GM12874 (cell line): ENCODE data around the gene PACRG.

Experiments used
- CTCF ChIP-seq: IDR thresholded peaks from 2 replicates; pipeline ENCODE4 v1.5.1; 2011; ENCODE audit warnings: low read depth, mild to moderate bottlenecking, control low read depth, low read length, moderate library complexity; ENCODE audit not compliant: insufficient read depth

The PACRG gene

DNA sequence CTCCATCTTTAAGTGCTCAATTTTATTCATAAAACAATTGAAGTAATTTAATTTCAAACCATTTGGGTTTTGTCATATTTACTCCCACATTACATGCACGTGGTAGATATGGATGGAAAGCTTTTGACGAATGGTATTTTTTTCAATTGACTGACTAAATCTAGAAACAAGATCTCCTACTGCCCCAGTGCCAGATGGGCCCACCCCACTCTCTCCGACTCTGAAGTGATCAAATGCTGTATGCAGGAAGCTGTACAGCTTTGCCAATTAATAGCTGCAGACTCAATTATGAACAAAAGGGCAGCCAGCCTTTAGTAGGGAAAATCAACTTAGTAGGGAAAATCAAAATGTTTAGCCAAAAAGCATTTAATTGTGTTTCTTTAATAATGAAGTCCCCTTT, 46.2 kb downstream of the PACRG start:
- no peak for TF ChIP-seq CTCF

GRCh38 chr6:162777091-162777490, 49.3 kb downstream of the PACRG start:
- no peak for TF ChIP-seq CTCF

DNA sequence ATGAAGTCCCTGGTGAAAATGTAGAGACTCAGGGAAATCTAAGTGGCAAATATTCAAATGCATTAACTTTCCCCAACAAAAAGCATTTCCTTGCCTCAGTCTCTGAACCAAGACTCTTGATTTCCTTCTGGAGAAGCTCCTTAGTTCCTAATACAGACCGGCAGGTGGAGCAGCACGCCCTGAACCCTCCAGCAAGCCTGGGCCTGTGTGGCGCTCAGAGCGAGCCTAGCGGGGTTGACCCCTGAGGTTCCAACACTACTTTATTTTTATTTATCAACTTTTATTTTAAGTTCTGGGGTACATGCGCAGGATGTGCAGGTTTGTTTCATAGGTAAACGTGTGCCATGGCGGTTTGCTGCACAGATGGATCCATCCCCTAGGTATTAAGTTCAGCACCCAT, 50.8 kb downstream of the PACRG start:
- no peak for TF ChIP-seq CTCF

DNA sequence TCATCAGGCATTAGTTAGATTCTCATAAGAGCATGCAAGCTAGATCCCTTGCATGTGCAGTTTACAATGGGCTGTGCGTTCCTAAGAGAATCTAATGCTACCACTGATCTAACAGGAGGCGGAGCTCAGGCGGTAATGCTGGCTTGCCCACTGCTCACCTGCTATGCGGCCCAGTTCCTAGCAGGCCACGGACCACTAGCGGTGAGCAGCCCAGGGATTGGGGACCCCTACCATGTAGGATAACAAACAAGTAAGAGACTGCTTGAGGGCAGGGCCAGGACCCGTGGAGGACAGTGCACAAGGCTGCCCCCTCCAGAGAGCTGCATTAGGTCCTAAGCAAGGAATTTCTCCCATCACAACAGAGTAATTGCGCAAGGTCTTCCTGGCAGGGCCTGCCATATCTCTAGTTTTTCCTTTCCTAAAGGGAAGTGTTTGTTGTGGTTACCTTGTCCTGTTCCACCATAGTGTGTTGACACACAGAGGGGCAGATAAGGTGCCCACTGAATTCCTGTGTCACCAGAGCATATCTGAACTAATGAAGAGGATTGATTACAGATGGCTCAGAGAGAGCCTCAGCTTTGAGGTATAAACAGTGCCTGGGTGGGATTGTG, 58.0 kb downstream of the PACRG start:
- no peak for TF ChIP-seq CTCF

GRCh38 chr6:162798546-162799266, 70.9 kb downstream of the PACRG start:
- TF ChIP-seq CTCF, result no peak

DNA sequence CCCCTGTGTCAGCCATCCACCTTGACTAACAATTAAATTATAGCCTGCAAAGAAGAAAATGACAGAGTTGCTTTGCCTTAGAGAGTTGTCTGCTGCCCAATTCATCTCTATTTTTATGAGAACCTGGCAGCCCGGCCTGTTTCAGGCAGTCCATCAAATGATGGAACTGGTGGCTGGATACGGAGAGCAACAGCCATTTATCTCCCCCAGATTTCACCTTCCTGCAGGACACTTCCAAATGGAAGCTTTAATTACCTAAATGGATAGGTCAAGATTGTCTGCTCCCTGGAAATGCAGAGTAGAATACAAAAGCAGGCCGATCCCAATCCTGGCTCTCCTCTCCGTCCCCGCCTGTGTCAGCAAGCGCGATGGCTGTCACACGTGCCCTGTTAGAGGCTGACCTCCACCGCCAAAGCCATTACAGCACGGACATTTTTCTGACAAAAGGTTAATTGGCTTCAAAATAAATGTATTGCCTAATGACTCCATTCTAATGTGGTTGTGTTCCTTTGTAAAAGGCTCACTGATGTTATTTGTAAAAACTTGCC, 86.7 kb downstream of the PACRG start:
- no peak for TF ChIP-seq CTCF

DNA sequence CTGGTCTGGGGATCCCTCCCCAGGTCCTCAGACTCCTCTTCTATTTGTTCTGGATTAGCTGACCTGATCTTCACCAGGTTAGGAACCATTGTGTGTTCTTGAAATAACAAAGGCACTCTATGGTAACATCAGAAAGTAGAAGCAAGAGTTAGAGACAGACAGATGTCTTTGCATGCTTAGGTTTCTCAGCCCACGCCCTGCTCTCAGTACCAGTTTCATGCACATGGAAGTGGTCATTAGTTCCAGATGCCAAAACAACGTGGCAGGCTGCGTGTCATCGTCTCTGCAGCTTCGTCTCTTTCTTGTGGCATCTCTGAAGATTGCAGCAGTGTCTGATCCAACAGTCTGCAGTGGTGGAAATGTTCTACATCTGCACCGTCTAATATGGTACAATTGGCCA, 89.4 kb downstream of the PACRG start:
- TF ChIP-seq CTCF, result no peak
